T-helper 17 cell (primary cell): ENCODE measurements around the gene EMC6. TPM values are rescaled to one million over a fixed set of nuclear protein-coding genes. Genes with fewer than 3 reads are reported as not detected.

Source experiments
- ATAC-seq: fragments of 150-1000 bp; cut with Tn5 transposase; 2 replicates; pipeline ENCODE4 v1.10.0; 2021; ENCODE audit warnings: mild to moderate bottlenecking, moderate library complexity
- DNase-seq, 3 donors: peaks; one replicate each; pipeline versions ENCODE4 v3.0.0 to v3.0.0-alpha.2; 2020 to 2021
- H3K9me3 ChIP-seq: one replicate; pipeline ENCODE4 v1.7.0; 2013; ENCODE audit warnings: low read length, mild to moderate bottlenecking; ENCODE audit not compliant: control insufficient read depth, poor library complexity, severe bottlenecking
- H3K27ac Mint-ChIP-seq: one replicate; pipeline ENCODE4 v1.8.0; 2022; ENCODE audit warnings: mild to moderate bottlenecking, moderate library complexity, mixed read lengths
- H3K27me3 Mint-ChIP-seq: one replicate; pipeline ENCODE4 v1.8.0; 2022; ENCODE audit warnings: mixed read lengths
- H3K36me3 Mint-ChIP-seq: one replicate; pipeline ENCODE4 v1.8.0; 2022; ENCODE audit warnings: low read depth, mixed read lengths
- H3K4me1 Mint-ChIP-seq: one replicate; pipeline ENCODE4 v1.8.0; 2022; ENCODE audit warnings: mild to moderate bottlenecking, mixed read lengths
- H3K4me3 Mint-ChIP-seq: one replicate; pipeline ENCODE4 v1.8.0; 2022; ENCODE audit warnings: mild to moderate bottlenecking, moderate library complexity, mixed read lengths
- total RNA-seq, 4 donors: library from RNA in 2 of 4; stranded (reverse) in 2 of 4; gene quantifications; one replicate each; pipeline ENCODE4 v1.2.3 and lab custom pipeline; 2022 to 2026

Gene EMC6
- total RNA-seq, 2 donors from 2014 or later = 23.0 to 28.7 TPM

- H3K27me3 Mint-ChIP-seq = no peaks in the 10 kb centered on the region
- H3K4me3 Mint-ChIP-seq = no peak overlapping the region
- no peak overlapping the region for H3K27ac Mint-ChIP-seq
- no peaks in the 10 kb centered on the region for H3K9me3 ChIP-seq
- H3K36me3 Mint-ChIP-seq = no peaks in the 10 kb centered on the region
- ATAC-seq = no peak
- peaks cover 14% of the 10 kb centered on the region for H3K4me1 Mint-ChIP-seq
- DNase-seq = no peak
Observed at GRCh38 chr17:3641014-3641413, 27.6 kb upstream of the EMC6 start.

- ATAC-seq (no peak), DNase-seq (no peak)
- Mint-ChIP-seq H3K27me3 (no peaks in the 10 kb centered on the region), H3K4me1 (peaks cover 14% of the 10 kb centered on the region), H3K4me3 (no peak overlapping the region), H3K36me3 (no peaks in the 10 kb centered on the region), H3K27ac (no peak overlapping the region)
- H3K9me3 ChIP-seq = no peaks in the 10 kb centered on the region
Observed at GRCh38 chr17:3641717-3642486, 26.7 kb upstream of the EMC6 start.

GRCh38 chr17:3643889-3644349 is 24.7 kb upstream of the EMC6 start:
- Mint-ChIP-seq H3K4me1 (peaks cover 8% of the 10 kb centered on the region), H3K36me3 (peaks cover 2% of the 10 kb centered on the region), H3K27me3 (no peaks in the 10 kb centered on the region), H3K4me3 (no peak overlapping the region), H3K27ac (no peak overlapping the region)
- no peaks in the 10 kb centered on the region for H3K9me3 ChIP-seq
- ATAC-seq = no peak
- DNase-seq = no peak

GRCh38 chr17:3645310-3645709 is 23.3 kb upstream of the EMC6 start:
- no peaks in the 10 kb centered on the region for H3K9me3 ChIP-seq
- ATAC-seq (no peak), DNase-seq (no peak)
- Mint-ChIP-seq H3K27ac (no peak overlapping the region), H3K36me3 (peaks cover 2% of the 10 kb centered on the region), H3K4me3 (no peak overlapping the region), H3K27me3 (no peaks in the 10 kb centered on the region), H3K4me1 (peaks cover 4% of the 10 kb centered on the region)

- peaks cover 2% of the 10 kb centered on the region for H3K36me3 Mint-ChIP-seq
- DNase-seq = no peak
- no peak overlapping the region for H3K4me3 Mint-ChIP-seq
- H3K27me3 Mint-ChIP-seq = no peaks in the 10 kb centered on the region
- H3K27ac Mint-ChIP-seq = no peak overlapping the region
- no peak for ATAC-seq
- peaks cover 4% of the 10 kb centered on the region for H3K4me1 Mint-ChIP-seq
- H3K9me3 ChIP-seq = no peaks in the 10 kb centered on the region
Observed at GRCh38 chr17:3647251-3647650, 21.4 kb upstream of the EMC6 start.

- H3K36me3 Mint-ChIP-seq = peaks cover 2% of the 10 kb centered on the region
- H3K4me1 Mint-ChIP-seq = peaks cover 4% of the 10 kb centered on the region
- no peaks in the 10 kb centered on the region for H3K27me3 Mint-ChIP-seq
- peak; percentile 61 for ATAC-seq
- no peak overlapping the region for H3K27ac Mint-ChIP-seq
- H3K9me3 ChIP-seq = no peaks in the 10 kb centered on the region
- no peak for DNase-seq
- no peak overlapping the region for H3K4me3 Mint-ChIP-seq
Observed at GRCh38 chr17:3647769-3648555, 20.6 kb upstream of the EMC6 start.

GRCh38 chr17:3655766-3656165 is 12.8 kb upstream of the EMC6 start:
- no peak for ATAC-seq

GRCh38 chr17:3656353-3656752 is 12.3 kb upstream of the EMC6 start:
- Mint-ChIP-seq H3K27ac (no peak overlapping the region), H3K36me3 (no peaks in the 10 kb centered on the region), H3K4me1 (peaks cover 3% of the 10 kb centered on the region), H3K27me3 (no peaks in the 10 kb centered on the region), H3K4me3 (no peak overlapping the region)
- no peak for ATAC-seq
- DNase-seq = no peak
- H3K9me3 ChIP-seq = no peaks in the 10 kb centered on the region

More at GRCh38 chr17:3655766-3656165, 12.8 kb upstream of the EMC6 start:
- Mint-ChIP-seq H3K4me1 (peaks cover 3% of the 10 kb centered on the region), H3K27me3 (no peaks in the 10 kb centered on the region), H3K36me3 (no peaks in the 10 kb centered on the region), H3K4me3 (no peak overlapping the region), H3K27ac (no peak overlapping the region)
- DNase-seq = no peak
- no peaks in the 10 kb centered on the region for H3K9me3 ChIP-seq

GRCh38 chr17:3656755-3657587 is 11.6 kb upstream of the EMC6 start:
- DNase-seq (no peak), ATAC-seq (no peak)
- H3K27me3 Mint-ChIP-seq = no peaks in the 10 kb centered on the region
- no peaks in the 10 kb centered on the region for H3K36me3 Mint-ChIP-seq
- no peak overlapping the region for H3K27ac Mint-ChIP-seq
- H3K4me3 Mint-ChIP-seq = no peak overlapping the region
- H3K9me3 ChIP-seq = no peaks in the 10 kb centered on the region
- peaks cover 3% of the 10 kb centered on the region for H3K4me1 Mint-ChIP-seq

- no peaks in the 10 kb centered on the region for H3K9me3 ChIP-seq
- Mint-ChIP-seq H3K4me3 (no peak overlapping the region), H3K4me1 (peaks cover 3% of the 10 kb centered on the region), H3K36me3 (no peaks in the 10 kb centered on the region), H3K27ac (no peak overlapping the region), H3K27me3 (no peaks in the 10 kb centered on the region)
- DNase-seq (no peak), ATAC-seq (no peak)
Observed at GRCh38 chr17:3657588-3657869, 11.1 kb upstream of the EMC6 start.

- Mint-ChIP-seq H3K27ac (no peak overlapping the region), H3K27me3 (no peaks in the 10 kb centered on the region), H3K4me3 (no peak overlapping the region), H3K4me1 (peaks cover 3% of the 10 kb centered on the region), H3K36me3 (no peaks in the 10 kb centered on the region)
- no peaks in the 10 kb centered on the region for H3K9me3 ChIP-seq
- ATAC-seq (no peak), DNase-seq (no peak)
Observed at GRCh38 chr17:3657874-3658783, 10.5 kb upstream of the EMC6 start.

- H3K4me1 Mint-ChIP-seq = peaks cover 3% of the 10 kb centered on the region
- no peak overlapping the region for H3K27ac Mint-ChIP-seq
- H3K4me3 Mint-ChIP-seq = no peak overlapping the region
- H3K9me3 ChIP-seq = no peaks in the 10 kb centered on the region
- no peaks in the 10 kb centered on the region for H3K36me3 Mint-ChIP-seq
- no peak for DNase-seq
- no peak for ATAC-seq
- no peaks in the 10 kb centered on the region for H3K27me3 Mint-ChIP-seq
Observed at GRCh38 chr17:3658784-3659449, 9.7 kb upstream of the EMC6 start.
